ENCODE results near the gene CCR2.

- no peak for TF ChIP-seq EP300 (IDR thresholded peaks at IDR 0.05; ENCODE audit: borderline replicate concordance)
- TF ChIP-seq RAD21 (IDR thresholded peaks at IDR 0.05; ENCODE audit: low read depth) = no peak
- TF ChIP-seq CEBPB (IDR thresholded peaks at IDR 0.05) = no peak
- TF ChIP-seq CREB1 (IDR thresholded peaks at IDR 0.05; ENCODE audit: low read depth) = no peak
- no peak for TF ChIP-seq TCF12 (IDR thresholded peaks at IDR 0.05; ENCODE audit: low read depth)
- no peak for TF ChIP-seq TAF1 (IDR thresholded peaks at IDR 0.05; ENCODE audit: low read depth)
- no peak for TF ChIP-seq USF1 (IDR thresholded peaks at IDR 0.05)
- TF ChIP-seq NFIC (IDR thresholded peaks at IDR 0.05) = no peak
- TF ChIP-seq REST (IDR thresholded peaks at IDR 0.05; ENCODE audit: low read depth) = no peak
These were observed 4.6 kb downstream of the CCR2 start for GRCh38 chr3:46358466-46358865.

All from Ishikawa (cell line).